NCI-H2171 (cell line): ENCODE measurements around the gene NPIPB8.
A peak's percentile ranks its signal among the peaks of the same experiment; 100 is the strongest.
"Not testable (repeated sequence)": the region's sequence is repeated elsewhere in the genome, so short reads cannot be mapped to it uniquely, and the experiment has no call there.

Experiments
- DNase-seq: peaks from one replicate; lab custom pipeline; 2025; lab: John Stamatoyannopoulos, UW

The NPIPB8 gene

GRCh38 chr16:28607116-28607623, 30.7 kb upstream of the NPIPB8 start:
- DNase-seq: no peak

GRCh38 chr16:28607681-28608495, 30.0 kb upstream of the NPIPB8 start:
- DNase-seq: not testable (repeated sequence)

- not testable (repeated sequence) for DNase-seq
Measured at GRCh38 chr16:28608496-28608808, 29.4 kb upstream of the NPIPB8 start.

- DNase-seq: not testable (repeated sequence)
Measured at GRCh38 chr16:28608867-28609596, 28.8 kb upstream of the NPIPB8 start.

GRCh38 chr16:28609631-28610594, 28.0 kb upstream of the NPIPB8 start, which contains the start of gene SULT1A1:
SULT1A1 (minus strand) TSS chr16:28610044; CDS start chr16:28608855, 1,189 bp downstream.
- DNase-seq: no peak

- no peak for DNase-seq
Measured at GRCh38 chr16:28610595-28611191, 27.2 kb upstream of the NPIPB8 start.

GRCh38 chr16:28612359-28613280, 25.2 kb upstream of the NPIPB8 start:
- not testable (repeated sequence) for DNase-seq

- DNase-seq: not testable (repeated sequence)
Measured at GRCh38 chr16:28613912-28614311, 24.0 kb upstream of the NPIPB8 start.

- not testable (repeated sequence) for DNase-seq
Measured at GRCh38 chr16:28614561-28614960, 23.3 kb upstream of the NPIPB8 start.

GRCh38 chr16:28615486-28616223, 22.2 kb upstream of the NPIPB8 start:
- DNase-seq: not testable (repeated sequence)

- not testable (repeated sequence) for DNase-seq
Measured at GRCh38 chr16:28616224-28616577, 21.7 kb upstream of the NPIPB8 start.

- no peak for DNase-seq
Measured at GRCh38 chr16:28616636-28617035, 21.2 kb upstream of the NPIPB8 start.

GRCh38 chr16:28617874-28618273, 20.0 kb upstream of the NPIPB8 start:
- DNase-seq: no peak

- not testable (repeated sequence) for DNase-seq
Measured at GRCh38 chr16:28620316-28620715, 17.5 kb upstream of the NPIPB8 start.

GRCh38 chr16:28621481-28622155, 16.2 kb upstream of the NPIPB8 start:
- no peak for DNase-seq

GRCh38 chr16:28622532-28623171, 15.2 kb upstream of the NPIPB8 start:
- DNase-seq: not testable (repeated sequence)

- DNase-seq: peak; percentile 80
Measured at GRCh38 chr16:28623172-28623711, 14.6 kb upstream of the NPIPB8 start.

GRCh38 chr16:28630905-28631304, 7.0 kb upstream of the NPIPB8 start:
- not testable (repeated sequence) for DNase-seq
